Activated CD4-positive, alpha-beta T cell treated with anti-CD3 and anti-CD28 coated beads for 1 hour (primary cell): ENCODE results near the gene CCDC30.
"Not testable (repeated sequence)": the region's sequence is repeated elsewhere in the genome, so short reads cannot be mapped to it uniquely, and the experiment has no call there.

Experiments
- DNase-seq: peaks from one replicate; pipeline ENCODE4 v3.0.0-alpha.2; 2020

The CCDC30 gene

GRCh38 chr1:42660907-42661500, 197.9 kb downstream of the CCDC30 start:
- DNase-seq = no peak

DNA sequence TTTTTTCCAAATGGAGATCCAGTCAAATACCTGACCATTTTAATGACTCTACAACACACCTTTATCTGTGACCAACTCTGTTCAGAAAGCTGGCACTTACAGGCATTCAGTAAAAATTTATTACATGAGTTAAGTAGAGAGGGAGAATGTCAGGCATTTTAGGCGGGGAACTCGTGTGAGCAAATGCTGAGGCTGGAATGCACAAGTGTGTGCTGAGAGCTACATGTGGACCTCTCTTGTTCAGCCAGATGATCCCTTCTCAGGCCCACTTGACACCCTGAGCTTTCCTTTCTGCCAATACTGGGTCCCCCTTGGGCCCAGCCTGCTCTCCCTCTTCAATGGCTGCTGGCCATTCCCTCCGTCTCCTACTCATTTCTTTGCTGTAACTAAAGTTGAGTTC, 206.8 kb downstream of the CCDC30 start:
- DNase-seq = no peak

DNA sequence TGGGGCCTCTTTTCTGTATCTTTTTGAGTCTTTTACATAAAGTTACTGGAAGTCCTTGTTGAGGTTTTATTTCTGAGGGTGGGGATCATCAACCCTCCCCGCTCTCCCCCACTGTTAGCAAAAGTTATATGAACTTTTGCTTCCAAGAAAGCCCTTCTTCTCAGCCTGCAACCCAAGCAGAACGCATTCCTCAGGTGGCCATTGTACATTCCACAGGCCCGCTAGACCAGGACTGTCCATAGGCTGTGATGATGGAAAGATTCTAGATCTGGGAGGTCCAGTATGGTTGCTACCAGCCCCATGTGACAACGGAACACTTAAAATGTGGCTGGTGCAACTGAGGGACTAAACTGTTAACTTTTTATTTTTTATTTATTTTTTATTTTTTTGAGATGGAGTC, 207.3 kb downstream of the CCDC30 start:
- no peak for DNase-seq

DNA sequence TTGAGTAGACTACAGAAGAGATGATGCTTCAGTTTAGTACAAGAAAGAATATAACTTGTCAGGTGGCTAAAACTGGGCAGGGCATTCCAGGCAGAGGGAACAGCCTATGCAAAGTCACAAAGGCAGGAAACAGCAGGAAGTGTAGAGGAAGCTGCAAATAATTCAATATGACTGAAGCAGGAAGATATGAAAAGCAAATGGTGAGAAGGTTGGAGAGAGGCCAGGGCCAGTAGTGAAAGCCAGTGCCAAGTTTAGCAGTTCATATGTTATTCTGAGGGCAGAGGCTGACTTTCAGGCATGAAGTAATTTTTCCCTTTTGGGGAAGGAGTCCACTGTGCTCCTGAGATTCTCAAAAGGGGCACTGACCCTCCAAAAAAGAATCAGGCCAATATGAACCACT, 211.1 kb downstream of the CCDC30 start:
- DNase-seq = no peak

GRCh38 chr1:42674682-42675081, 211.6 kb downstream of the CCDC30 start:
- no peak for DNase-seq

DNA sequence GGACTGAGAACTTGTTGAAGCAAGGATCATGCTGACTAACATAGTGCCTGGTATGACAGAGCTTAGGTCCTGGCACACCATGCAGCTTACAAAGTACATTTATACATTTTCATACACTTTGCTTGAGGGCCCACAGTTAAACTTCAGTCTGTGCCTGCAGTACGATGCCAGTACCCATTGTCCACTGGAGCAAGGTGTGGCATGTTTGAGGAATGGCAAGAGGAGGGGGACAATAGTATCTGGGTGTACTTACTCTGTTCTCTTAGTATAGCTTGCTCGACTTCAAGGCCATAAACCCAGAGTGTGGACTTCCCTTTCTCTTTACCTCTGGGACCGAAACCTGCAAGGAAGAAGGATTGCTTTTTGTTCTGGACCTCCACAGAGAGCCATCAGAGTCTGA, 212.4 kb downstream of the CCDC30 start:
- no peak for DNase-seq

DNA sequence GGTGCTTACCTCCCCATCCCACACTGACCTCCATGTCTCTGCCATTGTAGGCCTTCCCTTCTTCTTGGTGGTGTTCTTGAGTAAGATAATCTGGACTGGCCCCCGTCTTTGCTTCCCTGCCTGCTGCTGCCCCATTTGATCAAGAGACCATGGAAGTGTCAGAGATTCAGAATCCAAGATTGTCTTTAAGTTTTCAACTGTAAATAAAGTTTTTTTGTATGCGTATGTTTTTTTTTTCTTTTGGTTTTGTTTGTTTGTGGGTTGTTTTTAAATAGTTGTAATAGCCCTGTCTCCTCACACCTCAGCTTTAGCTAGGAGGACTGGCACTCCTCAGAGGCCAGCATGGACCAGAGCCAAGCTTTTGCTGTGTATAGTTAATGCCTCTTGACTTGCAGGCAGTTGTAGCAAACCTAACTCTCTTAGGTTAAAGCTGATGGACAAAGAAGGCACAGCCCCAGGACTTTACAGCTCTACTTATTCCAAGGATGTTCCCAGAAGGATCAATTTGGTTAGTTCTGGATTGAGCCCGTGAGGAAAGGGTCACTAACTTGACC, 213.5 kb downstream of the CCDC30 start:
- no peak for DNase-seq

- DNase-seq = no peak
Measured at GRCh38 chr1:42679364-42679983, 216.4 kb downstream of the CCDC30 start.

DNA sequence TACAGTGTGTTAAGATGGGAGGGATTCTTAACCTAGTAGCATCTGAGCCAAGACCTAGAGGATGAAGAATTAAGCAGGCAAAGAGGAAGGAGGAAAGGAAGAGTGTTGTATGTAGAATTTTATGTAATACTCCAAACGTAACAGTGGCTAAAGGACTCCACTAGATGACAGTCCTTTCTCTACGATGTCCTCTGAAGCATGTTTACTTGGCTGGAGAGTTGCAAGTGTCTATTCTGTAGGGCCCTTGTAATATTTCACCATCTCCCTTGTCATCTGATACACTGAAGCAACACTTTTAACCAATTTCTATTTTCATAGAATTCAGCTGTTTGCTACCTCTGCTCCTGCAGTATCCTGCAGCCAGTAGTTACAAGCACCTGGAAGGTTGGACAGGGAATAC, 217.0 kb downstream of the CCDC30 start:
- DNase-seq = no peak

DNA sequence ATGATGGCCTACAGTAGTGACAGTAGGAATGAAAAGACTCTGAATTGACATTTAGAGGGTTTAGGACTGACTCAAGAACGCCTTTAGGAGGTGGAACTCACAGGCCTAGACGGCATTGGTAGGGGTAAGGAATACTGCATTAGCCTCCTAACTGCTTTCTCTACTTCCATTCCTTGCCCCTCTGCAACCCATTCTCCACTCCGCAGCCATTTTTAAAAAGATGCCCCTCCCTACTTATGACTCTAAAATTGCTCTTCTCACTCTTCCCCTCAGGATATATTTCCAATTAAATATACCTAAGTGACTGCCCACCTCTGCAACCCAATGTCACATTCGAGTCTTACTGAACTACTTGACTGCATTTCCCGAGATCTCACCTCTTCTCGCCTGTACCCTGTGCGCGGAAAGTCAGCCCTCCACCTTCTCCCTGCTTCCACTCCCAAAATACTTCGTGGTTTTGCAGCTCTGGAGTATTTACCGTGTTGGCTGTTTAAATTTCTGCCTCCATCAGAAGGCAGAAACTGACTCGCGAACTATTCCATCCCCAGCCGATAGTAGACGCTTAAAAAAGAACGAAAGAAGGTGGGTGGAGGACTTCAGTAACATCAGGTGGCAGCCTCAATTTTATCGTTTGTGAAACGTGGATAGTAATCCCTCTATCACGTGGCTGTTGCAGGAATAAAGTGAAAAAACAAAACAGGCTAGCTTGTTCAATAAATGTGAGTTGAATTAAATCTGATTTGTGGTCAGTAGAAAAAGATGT, 218.0 kb downstream of the CCDC30 start:
- no peak for DNase-seq

- DNase-seq = peak; percentile 91
Measured at GRCh38 chr1:42681741-42682483, 218.8 kb downstream of the CCDC30 start, which contains the start of gene YBX1. Gene YBX1 (plus strand): TSS chr1:42682418. CDS start chr1:42682566, 148 bp downstream.

- not testable (repeated sequence) for DNase-seq
Measured at GRCh38 chr1:42682484-42682738, 219.3 kb downstream of the CCDC30 start.

DNA sequence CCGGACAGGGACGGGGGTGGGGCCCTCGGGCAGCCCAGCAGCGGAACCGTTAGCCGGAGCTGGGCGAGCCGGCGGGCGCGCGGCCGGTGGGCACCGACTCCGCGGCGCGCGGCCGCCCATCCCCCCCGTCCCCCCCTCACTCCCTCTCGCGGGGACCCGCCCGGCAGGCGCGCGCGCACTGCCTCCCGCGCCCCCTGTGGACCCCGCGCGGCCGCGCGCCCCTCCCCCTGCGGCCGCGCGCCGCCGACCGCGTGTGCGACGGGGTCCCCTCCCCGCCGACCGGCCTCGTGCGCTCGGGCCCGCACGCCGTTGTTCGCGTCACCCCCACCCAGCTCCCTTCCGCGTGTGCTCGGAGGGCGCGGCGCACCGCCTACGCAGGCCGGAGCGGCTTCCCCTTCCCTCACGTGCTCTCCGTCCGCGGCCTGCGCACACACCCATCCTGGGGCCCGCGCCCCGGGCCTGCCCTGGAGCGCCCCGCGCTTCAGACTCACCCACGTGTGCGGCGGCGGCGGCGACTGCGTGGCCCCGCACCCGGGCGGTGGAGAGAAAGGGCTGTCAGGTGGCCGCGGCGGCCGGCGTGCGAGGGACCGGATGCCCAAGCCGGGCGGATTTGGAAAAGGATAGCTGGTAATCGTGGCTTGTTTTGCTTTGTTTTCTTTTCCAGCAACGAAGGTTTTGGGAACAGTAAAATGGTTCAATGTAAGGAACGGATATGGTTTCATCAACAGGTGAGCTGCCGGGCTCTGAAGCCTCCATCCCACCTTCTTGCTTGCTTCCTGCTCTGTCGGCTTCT, 219.8 kb downstream of the CCDC30 start:
- DNase-seq = peak; percentile 40

GRCh38 chr1:42684139-42684538, 221.1 kb downstream of the CCDC30 start:
- no peak for DNase-seq

DNA sequence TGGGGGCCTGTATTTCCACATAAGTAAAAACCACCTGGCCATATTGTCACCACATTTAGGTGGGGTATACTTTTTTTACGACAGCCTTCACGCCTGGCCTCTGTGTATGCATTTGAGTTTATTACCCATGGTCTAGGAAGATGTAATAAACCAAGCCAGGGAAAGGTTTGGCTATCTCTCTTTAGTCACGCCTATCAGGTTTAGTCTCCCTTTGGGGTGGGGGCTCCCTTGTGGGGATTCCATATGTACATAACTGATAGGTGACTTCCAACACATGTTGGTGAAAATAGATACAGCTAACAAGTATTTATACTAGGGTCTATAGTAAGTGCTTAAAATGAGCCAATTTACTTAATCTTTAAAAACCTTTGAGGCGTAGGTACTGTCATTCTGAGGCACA, 223.3 kb downstream of the CCDC30 start:
- DNase-seq = no peak

DNA sequence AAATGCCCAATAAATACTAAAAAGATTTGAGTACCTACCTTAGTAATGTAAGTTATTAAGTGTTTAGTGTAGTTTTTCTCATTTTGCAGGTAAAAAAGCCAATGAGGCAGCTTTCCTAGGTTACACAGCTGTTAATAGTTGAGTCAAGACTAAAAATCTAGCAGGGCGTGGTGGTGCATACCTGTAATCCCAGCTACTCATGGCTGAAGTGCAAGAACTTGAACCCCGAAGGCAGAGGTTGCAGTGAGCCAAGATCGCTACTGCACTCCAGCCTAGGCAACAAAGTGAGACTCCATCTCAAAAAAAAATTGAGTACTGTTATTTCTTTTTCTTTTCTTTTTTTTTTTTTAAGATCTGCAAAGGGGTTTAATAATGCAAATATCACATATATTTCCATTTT, 226.8 kb downstream of the CCDC30 start:
- no peak for DNase-seq

DNA sequence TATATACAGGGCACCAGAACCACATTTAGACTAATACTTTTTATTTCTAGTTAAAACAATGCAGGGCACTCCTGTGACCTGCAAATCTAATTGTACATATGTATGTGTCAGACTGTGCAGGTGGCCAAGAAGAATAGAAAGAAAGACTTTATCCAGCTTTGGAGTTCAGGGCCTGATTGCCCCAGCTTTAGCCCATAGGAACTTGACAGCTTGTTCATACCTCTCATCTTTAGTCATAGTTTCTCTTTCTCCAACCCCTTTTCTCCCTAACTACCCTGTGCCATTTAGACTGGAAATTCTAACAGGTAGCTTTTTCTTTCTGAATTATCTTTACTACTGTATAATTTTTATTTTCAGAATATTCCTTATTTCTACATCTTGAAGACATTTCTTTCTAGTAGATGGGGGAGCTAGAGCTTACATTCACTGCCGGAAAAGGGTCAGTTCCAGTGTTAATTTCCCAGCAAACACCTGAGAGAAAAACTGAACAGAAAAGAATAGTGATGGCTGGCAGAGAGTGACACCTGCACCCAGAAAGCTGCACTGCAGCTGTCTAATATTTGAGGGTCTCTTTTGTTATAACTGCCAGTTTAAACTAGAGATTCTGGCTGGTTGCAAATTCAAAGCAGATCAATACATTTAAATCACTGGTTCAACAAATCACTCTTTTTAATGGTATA, 227.5 kb downstream of the CCDC30 start:
- no peak for DNase-seq

DNA sequence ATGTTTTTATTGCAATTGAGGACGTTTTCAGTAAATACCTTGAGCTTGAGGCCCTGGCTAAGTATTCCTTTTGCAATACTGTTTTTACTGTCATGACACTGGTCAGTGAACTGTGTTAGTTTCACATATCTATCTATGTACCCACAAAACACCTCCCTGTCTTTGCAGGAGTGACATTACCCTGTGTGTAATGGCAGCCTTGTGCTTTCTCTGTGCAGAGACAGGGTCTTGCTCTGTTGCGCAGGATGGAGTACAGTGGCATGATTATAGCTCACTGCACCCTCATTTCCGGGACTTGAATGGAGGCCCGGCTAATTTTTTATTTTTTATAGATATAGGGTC, 228.0 kb downstream of the CCDC30 start:
- DNase-seq = no peak

DNA sequence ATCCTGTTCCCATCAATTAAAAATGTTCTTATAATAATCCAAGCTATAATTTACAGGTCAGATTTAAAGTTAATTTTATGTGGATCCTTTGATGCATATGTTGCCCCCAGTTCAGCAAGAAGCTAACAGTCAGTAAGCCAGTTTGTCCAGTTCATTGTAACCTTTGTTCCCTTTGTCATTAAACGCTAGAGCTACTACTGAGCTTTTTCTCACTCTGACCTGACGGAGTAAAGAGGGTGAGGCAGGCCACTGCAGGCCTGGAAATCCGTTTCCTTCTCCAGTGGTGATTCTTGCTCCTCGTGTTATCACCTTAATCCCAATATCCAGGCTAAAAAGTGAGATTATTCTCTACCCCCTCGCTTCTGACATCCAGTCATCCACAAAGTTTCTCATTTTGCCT, 229.4 kb downstream of the CCDC30 start:
- no peak for DNase-seq

DNA sequence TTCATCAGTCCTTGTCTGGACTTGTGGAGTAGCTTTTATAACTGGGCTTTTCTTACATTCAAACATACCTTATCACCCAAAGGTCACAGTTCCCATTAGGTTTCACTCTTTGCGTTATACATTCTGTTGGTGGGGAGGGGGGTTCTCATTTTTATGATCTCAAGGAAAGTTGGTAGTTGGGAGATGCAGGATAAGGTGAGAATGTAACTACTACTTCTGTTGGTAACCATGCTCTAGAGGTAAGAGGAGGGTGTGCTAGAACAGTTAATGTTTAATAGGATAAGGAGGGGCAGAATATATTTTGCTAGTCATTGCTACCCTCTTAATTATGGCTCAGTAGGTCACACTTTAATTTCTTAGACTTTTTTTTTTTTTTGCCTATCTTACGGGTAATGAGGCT, 229.8 kb downstream of the CCDC30 start:
- no peak for DNase-seq

DNA sequence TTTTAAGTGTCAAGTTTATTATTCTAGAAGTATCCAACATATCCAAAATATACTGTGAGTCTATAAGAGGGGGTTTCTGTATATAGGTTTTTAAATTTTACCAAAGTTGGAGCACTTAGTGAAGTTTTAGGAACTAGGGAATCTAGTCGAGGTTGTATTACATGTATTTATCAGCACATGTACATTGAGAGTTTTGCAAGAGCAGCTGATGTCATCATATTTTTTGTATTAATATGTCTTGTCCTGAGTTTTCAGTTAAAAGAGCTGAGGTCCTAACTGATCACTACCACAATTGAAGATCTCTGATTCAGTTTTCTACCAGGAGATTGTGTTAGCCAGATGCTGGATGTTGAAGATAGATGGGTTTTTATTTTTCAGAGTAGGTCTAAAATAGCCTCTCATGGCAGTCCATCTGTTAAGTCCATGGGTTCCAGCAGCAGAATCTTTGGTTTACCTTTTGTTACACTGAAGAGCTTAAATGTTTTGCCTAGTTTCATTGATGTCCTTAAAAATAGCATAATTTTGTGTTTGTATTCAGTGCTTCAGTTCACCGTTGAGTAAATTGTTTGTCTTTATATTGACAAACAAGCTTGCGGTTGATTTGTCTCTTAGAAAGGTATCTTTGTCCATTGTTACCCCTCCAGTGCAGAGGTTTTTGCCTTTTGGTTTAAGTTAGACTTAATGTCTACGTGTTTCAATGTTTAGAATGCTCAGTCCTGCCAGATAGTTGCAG, 235.2 kb downstream of the CCDC30 start:
- no peak for DNase-seq

DNA sequence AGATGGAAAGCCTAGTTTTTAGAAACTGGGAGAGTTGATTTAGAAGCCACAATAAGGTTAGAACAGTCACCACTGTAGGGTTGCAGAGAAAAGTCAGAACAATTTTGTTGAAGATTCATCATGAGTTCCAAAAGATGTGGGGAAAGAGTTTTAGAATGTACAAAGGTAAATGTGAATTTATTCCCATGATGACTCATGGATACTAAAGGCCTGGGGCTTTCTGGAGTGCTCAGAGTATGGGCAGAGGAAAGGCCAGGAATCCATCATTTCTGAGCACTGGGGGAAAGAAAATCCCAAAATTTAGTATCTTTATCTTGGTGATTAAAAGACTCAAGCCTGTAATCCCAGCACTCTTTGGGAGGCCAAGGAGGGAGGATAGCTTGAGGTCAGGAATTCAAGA, 236.9 kb downstream of the CCDC30 start:
- no peak for DNase-seq
